H1 (cell line): ENCODE data around the gene GRID2.

Source experiments
- CHD2 ChIP-seq: IDR thresholded peaks from 2 replicates; pipeline ENCODE4 v1.6.1; 2012; ENCODE audit warnings: low read length, improper control_type of control experiment
- CTCF ChIP-seq, 3 experiments: IDR thresholded peaks; 1 replicate in 2 of 3; 2 replicates in 1 of 3; pipeline versions ENCODE4 v1.5.1 to v1.6.1; 2011; ENCODE audit warnings: low read length in 3 of 3, mild to moderate bottlenecking in 3 of 3, inconsistent platforms in 2 of 3, low read depth in 1 of 3, moderate library complexity in 1 of 3; ENCODE audit not compliant: insufficient read depth in 1 of 3; ENCODE audit errors: control extremely low read depth in 1 of 3
- EGR1 ChIP-seq: IDR thresholded peaks from 2 replicates; pipeline ENCODE4 v1.6.1; 2011; ENCODE audit warnings: low read depth, low read length, borderline replicate concordance
- EZH2 ChIP-seq: fragments of 200-600 bp; sonication (generic); IDR thresholded peaks from 2 replicates; pipeline ENCODE4 v1.7.1; 2012; ENCODE audit warnings: low read depth, mild to moderate bottlenecking, moderate library complexity, low read length, inconsistent platforms; ENCODE audit not compliant: severe bottlenecking
- FOSL1 ChIP-seq: IDR thresholded peaks from 2 replicates; pipeline ENCODE4 v1.6.1; 2011; ENCODE audit warnings: mild to moderate bottlenecking, low read depth, low read length, moderate library complexity; ENCODE audit not compliant: insufficient read depth
- MAX ChIP-seq: IDR thresholded peaks from 2 replicates; pipeline ENCODE4 v1.6.1; 2012; ENCODE audit warnings: inconsistent platforms
- NRF1 ChIP-seq: IDR thresholded peaks from 2 replicates; pipeline ENCODE4 v1.6.1; 2011; ENCODE audit warnings: mild to moderate bottlenecking, low read depth, low read length, improper control_type of control experiment
- POLR2A ChIP-seq, 2 experiments: IDR thresholded peaks; 1 replicate in 1 of 2; 2 replicates in 1 of 2; pipeline ENCODE4 v1.6.1; 2011; ENCODE audit warnings: low read depth in 2 of 2, low read length in 2 of 2, mild to moderate bottlenecking in 2 of 2; ENCODE audit errors: control extremely low read depth in 1 of 2
- RAD21 ChIP-seq, 2 experiments: IDR thresholded peaks in 1 of 2; conservative IDR thresholded peaks in 1 of 2; 2 replicates each; pipeline ENCODE4 v1.6.1; 2011; ENCODE audit warnings: low read depth in 2 of 2, low read length in 2 of 2, improper control_type of control experiment in 1 of 2, inconsistent platforms in 1 of 2, mild to moderate bottlenecking in 1 of 2, moderate library complexity in 1 of 2
- RXRA ChIP-seq: IDR thresholded peaks from 2 replicates; pipeline ENCODE4 v1.6.1; 2011; ENCODE audit warnings: low read depth, mild to moderate bottlenecking, low read length, moderate library complexity; ENCODE audit not compliant: insufficient read depth
- SIN3A ChIP-seq, 2 experiments: IDR thresholded peaks in 1 of 2; conservative IDR thresholded peaks in 1 of 2; 2 replicates each; pipeline ENCODE4 v1.6.1; 2011 to 2012; ENCODE audit warnings: low read length in 2 of 2, improper control_type of control experiment in 1 of 2, low read depth in 1 of 2, mild to moderate bottlenecking in 1 of 2
- SP1 ChIP-seq: IDR thresholded peaks from 2 replicates; pipeline ENCODE4 v1.6.1; 2011; ENCODE audit warnings: low read depth, low read length
- USF2 ChIP-seq: IDR thresholded peaks from 2 replicates; pipeline ENCODE4 v1.6.1; 2011; ENCODE audit warnings: low read length, improper control_type of control experiment
- YY1 ChIP-seq: IDR thresholded peaks from 2 replicates; pipeline ENCODE4 v1.6.1; 2011; ENCODE audit warnings: low read depth, mild to moderate bottlenecking, low read length

GRCh38 chr4:92992758-92993157 lies 689.0 kb downstream of the GRID2 start:
- TF ChIP-seq SIN3A (conservative IDR thresholded peaks at IDR 0.05 in 1 of 2, IDR thresholded peaks at IDR 0.05 in 1 of 2; ENCODE audit: low read depth in 1 of 2, low read length in 2 of 2): no peak
- no peak for TF ChIP-seq EGR1
- no peak for TF ChIP-seq CTCF (IDR thresholded peaks at IDR 0.05; ENCODE audit: control extremely low read depth in 1 of 3, insufficient read depth in 1 of 3, low read depth in 1 of 3, low read length in 3 of 3)
- TF ChIP-seq MAX: no peak
- no peak for TF ChIP-seq CHD2
- TF ChIP-seq NRF1: no peak
- no peak for TF ChIP-seq SP1
- no peak for TF ChIP-seq YY1
- TF ChIP-seq RAD21 (IDR thresholded peaks at IDR 0.05 in 1 of 2, conservative IDR thresholded peaks at IDR 0.05 in 1 of 2; ENCODE audit: low read depth in 2 of 2, low read length in 2 of 2): no peak
- TF ChIP-seq POLR2A (IDR thresholded peaks at IDR 0.05; ENCODE audit: control extremely low read depth in 1 of 2, low read depth in 2 of 2, low read length in 2 of 2): no peak
- TF ChIP-seq EZH2: no peak
- no peak for TF ChIP-seq FOSL1
- TF ChIP-seq RXRA: no peak
- no peak for TF ChIP-seq USF2
